A549 (cell line): ENCODE measurements around the gene OARD1. TPM values are rescaled to one million over a fixed set of nuclear protein-coding genes. Genes with fewer than 3 reads are reported as not detected.

Experiments used
- ATAC-seq, 2 experiments: fragments of 200-7000 bp in 1 of 2; fragments of >200 bp in 1 of 2; cut with Nextera tagmentation in 1 of 2; cut with Tn5 transposase in 1 of 2; 3 replicates each; pipeline versions ENCODE4 v1.8.0 to v1.9.1; 2018 to 2020; ENCODE audit warnings: mild to moderate bottlenecking in 1 of 2, moderate library complexity in 1 of 2
- CTCF ChIA-PET: fragments of 300-600 bp; sonication (Branson Sonifier 250); formaldehyde crosslinking; extraction: SDS; loops from one replicate; lab custom pipeline; 2021; ENCODE audit warnings: antibody characterized with exemption, inconsistent platforms; lab: Yijun Ruan, JAX
- POLR2A ChIA-PET: fragments of 350-600 bp; formaldehyde crosslinking; extraction: SDS; loops from one replicate; lab custom pipeline; 2021; ENCODE audit warnings: antibody characterized with exemption, inconsistent platforms; lab: Yijun Ruan, JAX
- DNase-seq, 2 experiments: peaks; one replicate each; pipeline versions ENCODE4 v3.0.0 to v3.0.0-alpha.2; 2011 to 2016; ENCODE audit warnings: low read depth in 1 of 2, low spot score in 1 of 2
- FAIRE-seq: peaks from 2 replicates; lab custom pipeline; 2011; peaks lifted over from hg19 to GRCh38; lab: Jason Lieb, UNC
- H3K27ac ChIP-seq, 2 experiments: fragments of >200 bp; sonication (Bioruptor Twin); formaldehyde crosslinking; 3 replicates each; pipeline ENCODE4 v1.5.1; 2016 to 2017
- H3K4me1 ChIP-seq: fragments of >200 bp; sonication (Bioruptor Twin); formaldehyde crosslinking; 3 replicates; pipeline ENCODE4 v1.6.1; 2016
- H3K4me2 ChIP-seq: fragments of >200 bp; sonication (Bioruptor Twin); formaldehyde crosslinking; 3 replicates; pipeline ENCODE4 v1.6.1; 2016
- H3K4me3 ChIP-seq: fragments of >200 bp; sonication (Bioruptor Twin); formaldehyde crosslinking; 3 replicates; pipeline ENCODE4 v1.5.1; 2016
- H3K9me3 ChIP-seq: fragments of >200 bp; sonication (Bioruptor Twin); formaldehyde crosslinking; 3 replicates; pipeline ENCODE4 v1.6.1; 2016
- ATOH8 ChIP-seq: fragments of 250-450 bp; sonication (Bioruptor Pico); IDR thresholded peaks from 2 replicates; pipeline ENCODE4 v1.5.0; 2020; ENCODE audit warnings: low read depth, mild to moderate bottlenecking, moderate library complexity
- CBX2 ChIP-seq: fragments of 200-600 bp; sonication (generic); IDR thresholded peaks from 2 replicates; pipeline ENCODE4 v1.6.1; 2016; ENCODE audit warnings: low read depth, mild to moderate bottlenecking, borderline replicate concordance
- E2F6 ChIP-seq: IDR thresholded peaks from 2 replicates; pipeline ENCODE4 v1.6.1; 2012; ENCODE audit warnings: low read depth, borderline replicate concordance
- EHMT2 ChIP-seq: fragments of 200-600 bp; sonication (generic); IDR thresholded peaks from 2 replicates; pipeline ENCODE4 v1.6.1; 2016; ENCODE audit warnings: antibody characterized with exemption, low read depth, mild to moderate bottlenecking, moderate library complexity
- FOSL2 ChIP-seq, 2 experiments: fragments of 450-650 bp in 1 of 2; fragments of >200 bp in 1 of 2; sonication (Bioruptor Twin) in 1 of 2; formaldehyde crosslinking; IDR thresholded peaks; 2 replicates each; pipeline versions ENCODE4 v1.5.0 to v1.6.1; 2016 to 2020; ENCODE audit warnings: mild to moderate bottlenecking in 1 of 2, moderate library complexity in 1 of 2
- HOXA7 ChIP-seq: fragments of 250-450 bp; sonication (Bioruptor Pico); IDR thresholded peaks from 2 replicates; pipeline ENCODE4 v1.5.0; 2020; ENCODE audit warnings: mild to moderate bottlenecking, moderate library complexity
- JUNB ChIP-seq: fragments of >200 bp; sonication (Bioruptor Twin); formaldehyde crosslinking; IDR thresholded peaks from 2 replicates; pipeline ENCODE4 v1.6.1; 2016
- KDM1A ChIP-seq: fragments of 200-600 bp; sonication (generic); IDR thresholded peaks from 2 replicates; pipeline ENCODE4 v1.6.1; 2016; ENCODE audit warnings: low read depth, mild to moderate bottlenecking
- MAFK ChIP-seq: fragments of 450-650 bp; IDR thresholded peaks from 2 replicates; pipeline ENCODE4 v1.6.1; 2014; ENCODE audit not compliant: partially characterized antibody
- MAX ChIP-seq: IDR thresholded peaks from 2 replicates; pipeline ENCODE4 v1.6.1; 2012
- POLR2A ChIP-seq: IDR thresholded peaks from 2 replicates; pipeline ENCODE4 v1.6.1; 2012; ENCODE audit warnings: mild to moderate bottlenecking, low read length
- RARB ChIP-seq: fragments of 250-450 bp; sonication (Bioruptor Pico); IDR thresholded peaks from 2 replicates; pipeline ENCODE4 v1.8.0; 2021; ENCODE audit warnings: mild to moderate bottlenecking, moderate library complexity
- RFX5 ChIP-seq: fragments of 450-650 bp; IDR thresholded peaks from 2 replicates; pipeline ENCODE4 v1.7.1; 2014; ENCODE audit warnings: antibody characterized with exemption, mild to moderate bottlenecking, moderate library complexity
- SMC3 ChIP-seq: fragments of >200 bp; sonication (Bioruptor Twin); formaldehyde crosslinking; IDR thresholded peaks from 3 replicates; pipeline ENCODE4 v1.6.1; 2018; ENCODE audit warnings: inconsistent platforms
- SREBF2 ChIP-seq: fragments of 450-650 bp; IDR thresholded peaks from 2 replicates; pipeline ENCODE4 v1.6.1; 2014; ENCODE audit warnings: mild to moderate bottlenecking, moderate library complexity
- WGBS: methylation state at CpG from one replicate; pipeline ENCODE4 v1.1.6; 2017; ENCODE audit errors: missing lambda C conversion rate; 5-methylcytosine and 5-hydroxymethylcytosine counted together
- polyA plus RNA-seq, 4 experiments: library from polyadenylated mRNA; depleted of rRNA in 3 of 4; stranded (reverse); fragments of >200 nt; fragmentation: RNase III in 1 of 4; extraction: RNeasy Plus Mini Kit Qiagen cat#74134 plus additional on column Dnase treatment in 1 of 4; gene quantifications; 2 replicates in 3 of 4; 3 replicates in 1 of 4; pipeline ENCODE4 v1.2.3, GENCODE V29; 2011 to 2017
- TF ChIP-seq, protein P1 (sequence below): fragments of >200 bp; sonication (Bioruptor Twin); formaldehyde crosslinking; IDR thresholded peaks from 3 replicates; pipeline ENCODE4 v1.5.1; 2016
- TF ChIP-seq, protein P2 (sequence below): fragments of 450-650 bp; IDR thresholded peaks from 2 replicates; pipeline ENCODE4 v1.6.1; 2014; ENCODE audit warnings: antibody characterized with exemption
- TF ChIP-seq, protein P3 (sequence below): fragments of >200 bp; sonication (Bioruptor Twin); formaldehyde crosslinking; IDR thresholded peaks from 2 replicates; pipeline ENCODE4 v1.6.1; 2016

Gene OARD1
- polyA plus RNA-seq, 2 of the 4 experiments (the other 2 are of a cell fraction): 21.4 to 26.2 TPM

- ATAC-seq (no peak), DNase-seq (no peak), FAIRE-seq (no peak)
- WGBS: 79% methylated on average over 6 of the region's 6 CpGs
- POLR2A ChIA-PET: no interaction called here
- TF ChIP-seq JUNB (no peak), POLR2A (no peak), EHMT2 (no peak), RARB (no peak)
- TF ChIP-seq, protein P1, sequence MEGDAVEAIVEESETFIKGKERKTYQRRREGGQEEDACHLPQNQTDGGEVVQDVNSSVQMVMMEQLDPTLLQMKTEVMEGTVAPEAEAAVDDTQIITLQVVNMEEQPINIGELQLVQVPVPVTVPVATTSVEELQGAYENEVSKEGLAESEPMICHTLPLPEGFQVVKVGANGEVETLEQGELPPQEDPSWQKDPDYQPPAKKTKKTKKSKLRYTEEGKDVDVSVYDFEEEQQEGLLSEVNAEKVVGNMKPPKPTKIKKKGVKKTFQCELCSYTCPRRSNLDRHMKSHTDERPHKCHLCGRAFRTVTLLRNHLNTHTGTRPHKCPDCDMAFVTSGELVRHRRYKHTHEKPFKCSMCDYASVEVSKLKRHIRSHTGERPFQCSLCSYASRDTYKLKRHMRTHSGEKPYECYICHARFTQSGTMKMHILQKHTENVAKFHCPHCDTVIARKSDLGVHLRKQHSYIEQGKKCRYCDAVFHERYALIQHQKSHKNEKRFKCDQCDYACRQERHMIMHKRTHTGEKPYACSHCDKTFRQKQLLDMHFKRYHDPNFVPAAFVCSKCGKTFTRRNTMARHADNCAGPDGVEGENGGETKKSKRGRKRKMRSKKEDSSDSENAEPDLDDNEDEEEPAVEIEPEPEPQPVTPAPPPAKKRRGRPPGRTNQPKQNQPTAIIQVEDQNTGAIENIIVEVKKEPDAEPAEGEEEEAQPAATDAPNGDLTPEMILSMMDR: no peak
- TF ChIP-seq, all 56 proteins: peak for 0
- H3K4me3 ChIP-seq: no peak overlapping the region
- CTCF ChIA-PET: interaction anchor here (1.2 to 3.4 kb wide), 5 partner anchors 9 to 29 kb away, joined by 3 to 10 read pairs (median 5); partner anchors contain the start of gene UNC5CL
- H3K9me3 ChIP-seq: no peaks in the 10 kb centered on the region
- no peak overlapping the region for H3K27ac ChIP-seq
- peaks cover 12% of the 10 kb centered on the region; the same call in 2 of the 3 replicates for H3K4me1 ChIP-seq
- no peak overlapping the region for H3K4me2 ChIP-seq
Observed at GRCh38 chr6:41056768-41057490, 15.2 kb downstream of the OARD1 start.

DNA sequence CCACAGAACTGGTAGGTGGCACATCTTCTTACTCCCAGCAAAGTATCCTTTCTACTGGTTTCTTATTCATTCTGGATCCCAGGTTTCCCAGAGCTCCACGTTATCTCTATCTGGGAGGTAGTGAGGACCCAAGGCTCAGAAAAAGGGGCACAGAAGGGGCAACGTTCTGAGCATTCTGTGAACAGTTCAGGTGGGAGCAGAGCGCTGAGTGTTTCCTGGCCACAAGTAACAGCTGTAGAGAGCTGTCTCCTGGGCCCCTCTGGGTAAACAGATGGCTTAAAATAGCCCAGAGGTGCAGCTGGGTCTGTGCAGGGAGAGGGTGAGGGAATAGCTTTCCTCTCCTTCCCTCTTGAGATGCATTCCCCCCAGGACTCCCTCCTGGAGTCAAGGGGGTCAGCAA, 17.0 kb downstream of the OARD1 start:
- FAIRE-seq (no peak), DNase-seq (no peak), ATAC-seq (no peak)
- POLR2A ChIA-PET: no interaction called here
- CTCF ChIA-PET: interaction anchor here (0.6 to 3.4 kb wide), 5 partner anchors 8 to 27 kb away, joined by 3 to 10 read pairs (median 5); partner anchors contain the start of gene UNC5CL
- H3K4me3 ChIP-seq: no peak overlapping the region
- H3K27ac ChIP-seq: no peak overlapping the region
- H3K9me3 ChIP-seq: no peaks in the 10 kb centered on the region
- TF ChIP-seq MAX (no peak), RFX5 (no peak), HOXA7 (CRISPR knock-in tag) (no peak), MAFK (no peak), FOSL2 (IDR thresholded peaks at IDR 0.05) (no peak), FOSL2 (CRISPR knock-in tag; IDR thresholded peaks at IDR 0.05) (no peak), SREBF2 (no peak), E2F6 (no peak), KDM1A (no peak), POLR2A (no peak), ATOH8 (no peak)
- TF ChIP-seq, protein P2, sequence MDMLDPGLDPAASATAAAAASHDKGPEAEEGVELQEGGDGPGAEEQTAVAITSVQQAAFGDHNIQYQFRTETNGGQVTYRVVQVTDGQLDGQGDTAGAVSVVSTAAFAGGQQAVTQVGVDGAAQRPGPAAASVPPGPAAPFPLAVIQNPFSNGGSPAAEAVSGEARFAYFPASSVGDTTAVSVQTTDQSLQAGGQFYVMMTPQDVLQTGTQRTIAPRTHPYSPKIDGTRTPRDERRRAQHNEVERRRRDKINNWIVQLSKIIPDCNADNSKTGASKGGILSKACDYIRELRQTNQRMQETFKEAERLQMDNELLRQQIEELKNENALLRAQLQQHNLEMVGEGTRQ: no peak
- no peak overlapping the region for H3K4me2 ChIP-seq
- H3K4me1 ChIP-seq: peaks cover 12% of the 10 kb centered on the region; the same call in 2 of the 3 replicates
- 49% methylated on average over 3 of the region's 3 CpGs for WGBS

DNA sequence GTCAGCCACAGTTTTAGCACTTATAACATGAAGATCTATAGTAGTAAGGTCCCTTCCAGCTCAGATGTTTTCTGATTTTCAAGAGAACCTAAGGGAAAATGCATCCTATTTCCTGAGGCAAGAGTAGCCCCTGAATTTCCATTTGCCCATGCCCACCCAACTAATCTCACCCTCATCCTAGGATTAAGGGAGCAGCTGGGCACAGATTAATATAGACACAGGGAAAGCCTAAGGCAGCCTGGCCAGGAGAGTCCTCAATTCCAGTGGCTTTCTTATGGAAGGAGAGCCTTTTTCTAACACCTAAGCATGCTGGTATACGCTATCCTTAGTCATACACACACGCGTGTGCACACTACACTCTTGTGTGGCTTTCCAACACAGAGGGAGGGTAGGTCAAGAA, 17.6 kb downstream of the OARD1 start:
- no peak for FAIRE-seq

More for the DNA sequence above, 17.6 kb downstream of the OARD1 start:
- DNase-seq (no peak), ATAC-seq (no peak)
- CTCF ChIA-PET: interaction anchor here (0.7 to 3.4 kb wide), 6 partner anchors 13 to 27 kb away, joined by 3 to 10 read pairs (median 4); partner anchors contain the start of gene UNC5CL
- TF ChIP-seq SMC3: no peak
- TF ChIP-seq, protein P3, sequence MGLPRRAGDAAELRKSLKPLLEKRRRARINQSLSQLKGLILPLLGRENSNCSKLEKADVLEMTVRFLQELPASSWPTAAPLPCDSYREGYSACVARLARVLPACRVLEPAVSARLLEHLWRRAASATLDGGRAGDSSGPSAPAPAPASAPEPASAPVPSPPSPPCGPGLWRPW: no peak
- no peak for TF ChIP-seq CBX2
- TF ChIP-seq, all 56 proteins: peak for 0
- 97% methylated on average over 3 of the region's 3 CpGs for WGBS
- POLR2A ChIA-PET: no interaction called here
- Histone ChIP-seq H3K9me3 (no peaks in the 10 kb centered on the region), H3K27ac (no peak overlapping the region), H3K4me1 (peaks cover 6% of the 10 kb centered on the region; the same call in 1 of the 3 replicates), H3K4me2 (no peak overlapping the region), H3K4me3 (no peak overlapping the region)
